ENCODE measurements around the gene XKR3.

The XKR3 gene

DNA sequence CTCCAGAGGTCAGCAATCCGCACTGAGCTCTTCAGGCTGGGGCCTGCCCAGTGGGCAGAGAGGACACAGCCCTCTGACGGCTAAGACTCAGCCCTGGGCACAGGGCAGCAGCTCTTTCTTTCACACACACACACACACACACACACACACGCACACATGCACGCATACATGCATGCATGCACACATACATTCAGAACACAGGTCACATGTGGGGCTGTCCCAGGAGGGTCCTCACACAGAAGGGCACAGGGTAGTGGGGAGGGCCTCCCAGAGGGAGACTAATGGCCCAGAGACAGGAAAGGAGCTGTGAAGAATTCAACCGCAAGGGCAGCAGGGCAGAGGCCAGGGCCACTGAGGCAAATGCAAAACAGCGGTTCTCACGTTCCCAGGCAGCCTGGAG, 20.3 kb upstream of the XKR3 start:
- TF ChIP-seq, protein P1, sequence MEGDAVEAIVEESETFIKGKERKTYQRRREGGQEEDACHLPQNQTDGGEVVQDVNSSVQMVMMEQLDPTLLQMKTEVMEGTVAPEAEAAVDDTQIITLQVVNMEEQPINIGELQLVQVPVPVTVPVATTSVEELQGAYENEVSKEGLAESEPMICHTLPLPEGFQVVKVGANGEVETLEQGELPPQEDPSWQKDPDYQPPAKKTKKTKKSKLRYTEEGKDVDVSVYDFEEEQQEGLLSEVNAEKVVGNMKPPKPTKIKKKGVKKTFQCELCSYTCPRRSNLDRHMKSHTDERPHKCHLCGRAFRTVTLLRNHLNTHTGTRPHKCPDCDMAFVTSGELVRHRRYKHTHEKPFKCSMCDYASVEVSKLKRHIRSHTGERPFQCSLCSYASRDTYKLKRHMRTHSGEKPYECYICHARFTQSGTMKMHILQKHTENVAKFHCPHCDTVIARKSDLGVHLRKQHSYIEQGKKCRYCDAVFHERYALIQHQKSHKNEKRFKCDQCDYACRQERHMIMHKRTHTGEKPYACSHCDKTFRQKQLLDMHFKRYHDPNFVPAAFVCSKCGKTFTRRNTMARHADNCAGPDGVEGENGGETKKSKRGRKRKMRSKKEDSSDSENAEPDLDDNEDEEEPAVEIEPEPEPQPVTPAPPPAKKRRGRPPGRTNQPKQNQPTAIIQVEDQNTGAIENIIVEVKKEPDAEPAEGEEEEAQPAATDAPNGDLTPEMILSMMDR (IDR thresholded peaks at IDR 0.05; ENCODE audit: control insufficient read depth, extremely low read depth, insufficient read depth): no peak
- no peak overlapping the region for H3K4me3 ChIP-seq (ENCODE audit: low read depth, low read length)
- DNase-seq (ENCODE audit: low read depth): no peak

DNA sequence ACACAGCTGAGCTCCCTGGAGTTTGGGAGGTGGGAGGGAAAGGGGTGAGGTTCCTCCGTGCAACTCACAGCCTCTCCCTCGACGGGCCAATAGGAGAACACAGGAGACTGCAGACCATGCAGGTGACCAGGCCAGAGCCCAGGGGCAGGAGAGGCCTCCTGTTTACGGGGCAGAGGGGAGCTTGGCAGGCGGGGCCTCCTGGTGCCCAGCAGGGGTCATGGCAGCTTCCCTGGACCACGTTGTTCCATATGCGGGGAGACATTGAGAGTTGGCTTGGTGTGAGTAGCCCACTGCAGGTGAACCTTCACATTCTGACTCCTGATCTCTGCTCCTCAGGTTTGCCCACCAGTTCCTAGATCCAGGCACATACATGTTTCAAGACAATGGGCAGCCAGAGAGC, 19.3 kb upstream of the XKR3 start:
- TF ChIP-seq, protein P1 (IDR thresholded peaks at IDR 0.05; ENCODE audit: control insufficient read depth, extremely low read depth, insufficient read depth): no peak
- H3K4me3 ChIP-seq (ENCODE audit: low read depth, low read length): no peak overlapping the region
- DNase-seq (ENCODE audit: low read depth): no peak

DNA sequence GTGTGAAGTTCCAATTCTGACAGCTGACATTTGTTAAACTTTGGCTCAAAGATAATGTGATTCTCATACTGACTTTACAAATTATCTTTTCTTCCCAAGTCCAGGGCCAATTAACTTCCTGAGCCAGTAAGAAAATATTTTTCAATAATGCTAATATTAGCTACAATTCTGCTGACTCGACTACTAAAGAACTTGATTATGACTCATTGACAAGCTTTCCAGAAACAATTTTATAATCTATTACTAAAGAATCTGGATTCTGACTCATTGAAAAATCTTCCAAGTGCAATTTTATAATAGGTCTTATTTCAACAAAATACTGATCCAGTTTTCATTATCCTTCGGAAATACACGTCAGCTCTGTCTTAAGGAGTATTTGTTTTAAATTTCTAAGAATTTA, 12.9 kb upstream of the XKR3 start:
- TF ChIP-seq, protein P1 (IDR thresholded peaks at IDR 0.05; ENCODE audit: control insufficient read depth, extremely low read depth, insufficient read depth): no peak
- no peak for DNase-seq (ENCODE audit: low read depth)
- H3K4me3 ChIP-seq (ENCODE audit: low read depth, low read length): no peak overlapping the region

DNA sequence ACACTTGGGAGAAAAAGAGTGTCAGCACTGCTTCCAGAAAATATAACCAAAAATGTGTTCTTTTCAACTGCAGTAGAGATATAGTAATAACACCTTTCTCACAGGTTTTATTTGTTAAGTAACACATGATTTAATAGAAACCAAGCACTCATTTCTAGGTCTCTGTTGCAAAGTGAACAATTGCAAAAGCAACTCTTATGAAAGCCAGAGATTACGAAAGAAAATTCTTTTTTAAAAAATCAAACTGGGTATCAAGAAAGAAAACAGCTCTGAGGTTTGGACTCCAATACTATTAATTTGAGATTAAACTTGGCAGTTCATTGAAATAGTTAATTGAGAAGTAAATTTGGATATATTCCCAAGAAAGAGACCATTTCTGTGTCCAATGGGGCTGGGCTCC, 9.8 kb upstream of the XKR3 start:
- no peak overlapping the region for H3K4me3 ChIP-seq (ENCODE audit: low read depth, low read length)

DNA sequence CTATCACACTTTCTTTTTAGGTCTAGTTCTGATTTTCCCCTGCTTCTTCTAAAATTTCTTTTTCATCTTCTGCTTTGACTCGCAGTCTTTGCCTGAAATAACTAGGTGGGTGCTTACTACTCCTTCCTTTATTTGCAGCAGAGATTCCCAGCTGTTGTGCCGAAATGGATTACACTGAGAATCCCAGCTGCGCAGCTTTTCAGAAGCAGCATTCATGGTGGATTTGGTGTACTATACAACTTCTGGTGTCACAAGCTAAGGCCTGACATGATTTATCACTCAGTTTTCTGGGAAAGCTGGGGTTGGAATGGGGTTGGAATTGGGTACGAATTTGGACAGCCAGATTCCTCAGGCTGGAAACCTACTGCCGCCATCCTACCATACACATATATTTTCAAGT, 6.0 kb upstream of the XKR3 start:
- no peak overlapping the region for H3K4me3 ChIP-seq (ENCODE audit: low read depth, low read length)
- TF ChIP-seq, protein P1 (IDR thresholded peaks at IDR 0.05; ENCODE audit: control insufficient read depth, extremely low read depth, insufficient read depth): no peak
- DNase-seq (ENCODE audit: low read depth): no peak

More for the DNA sequence above, 9.8 kb upstream of the XKR3 start:
- TF ChIP-seq, protein P1 (IDR thresholded peaks at IDR 0.05; ENCODE audit: control insufficient read depth, extremely low read depth, insufficient read depth): no peak
- no peak for DNase-seq (ENCODE audit: low read depth)

DNA sequence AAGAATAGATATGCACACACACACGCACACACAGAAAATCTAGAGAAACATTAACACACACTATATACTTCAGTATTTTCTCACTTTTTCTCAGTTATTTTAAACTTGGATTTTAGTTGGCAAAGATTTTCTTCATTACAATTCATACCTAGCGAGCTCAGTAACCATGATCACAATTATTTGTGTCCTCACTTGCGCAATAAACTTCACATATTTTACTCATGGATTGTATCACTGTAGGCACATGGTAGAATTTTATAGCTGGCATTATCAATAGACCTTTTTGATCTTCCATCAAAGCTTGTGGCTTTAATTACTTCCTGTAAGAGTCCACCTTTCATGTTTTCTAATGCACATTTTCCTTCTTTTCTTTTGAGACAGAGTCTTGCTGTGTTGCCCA, 4.8 kb upstream of the XKR3 start:
- no peak for DNase-seq (ENCODE audit: low read depth)
- TF ChIP-seq, protein P1 (IDR thresholded peaks at IDR 0.05; ENCODE audit: control insufficient read depth, extremely low read depth, insufficient read depth): no peak
- no peak overlapping the region for H3K4me3 ChIP-seq (ENCODE audit: low read depth, low read length)

DNA sequence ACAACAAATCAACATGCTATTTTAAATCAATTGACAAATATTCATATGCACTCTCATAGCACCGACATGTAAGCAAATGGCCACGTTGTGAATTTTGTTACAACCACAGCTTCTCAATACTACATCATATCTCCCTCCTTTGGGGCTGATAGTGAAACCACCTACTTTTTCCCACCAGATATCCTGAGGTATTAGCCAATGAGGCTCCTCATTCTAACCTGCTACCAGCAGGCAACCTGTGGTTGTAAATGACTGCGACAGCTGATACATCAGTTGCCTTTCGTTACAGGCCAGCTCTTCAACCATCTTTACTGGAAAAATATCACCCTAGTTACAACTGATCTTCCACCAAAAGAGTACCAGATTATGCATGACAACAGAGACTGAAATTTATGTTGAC, 3.7 kb upstream of the XKR3 start:
- DNase-seq (ENCODE audit: low read depth): no peak
- H3K4me3 ChIP-seq (ENCODE audit: low read depth, low read length): no peak overlapping the region
- TF ChIP-seq, protein P1 (IDR thresholded peaks at IDR 0.05; ENCODE audit: control insufficient read depth, extremely low read depth, insufficient read depth): no peak
